Endometrial microvascular endothelial cells (primary cell): ENCODE results near the gene ZMYM2. TPM values are rescaled to one million over a fixed set of nuclear protein-coding genes. Genes with fewer than 3 reads are reported as not detected.

Experiments used
- in situ Hi-C: cut with HindIII; loops from 2 replicates; pipeline ENCODE4 v1.10.0; 2017; ENCODE audit warnings: low sequenced_read_pairs, low pct_unique_long_range_greater_than_20kb; ENCODE audit errors: inconsistent ontology term
- total RNA-seq: library from RNA; depleted of rRNA; stranded (reverse); fragments of >200 nt; gene quantifications from one replicate; pipeline ENCODE4 v1.2.3, GENCODE V29; 2015; ENCODE audit errors: inconsistent ontology term

ZMYM2 gene
- total RNA-seq = 28.2 TPM

GRCh38 chr13:19958155-19959111 lies at the start of gene ZMYM2:
TSS of gene ZMYM2 (plus strand) at chr13:19958727. CDS start at chr13:19993073, 34,346 bp downstream.
- in situ Hi-C loops = loop anchor here (25.0 kb wide), 1 partner anchor 96 kb away; the partner anchor contains the start of gene ZMYM5

GRCh38 chr13:19910336-19911072 lies 48.0 kb upstream of the ZMYM2 start:
- in situ Hi-C loops = no loop called here

GRCh38 chr13:19927117-19927748 lies 31.3 kb upstream of the ZMYM2 start:
- in situ Hi-C loops = no loop called here

GRCh38 chr13:19940106-19940505 lies 18.4 kb upstream of the ZMYM2 start:
- in situ Hi-C loops = no loop called here

- in situ Hi-C loops = loop anchor here (25.0 kb wide), 1 partner anchor 88 kb away; the partner anchor contains the start of gene ZMYM5
These were observed 8.2 kb upstream of the ZMYM2 start for GRCh38 chr13:19950374-19950773.

- in situ Hi-C loops = loop anchor here (25.0 kb wide), 1 partner anchor 91 kb away; the partner anchor contains the start of gene ZMYM5
These were observed 5.7 kb upstream of the ZMYM2 start for GRCh38 chr13:19952850-19953249.

GRCh38 chr13:19955873-19956559 lies 2.5 kb upstream of the ZMYM2 start:
- in situ Hi-C loops = loop anchor here (25.0 kb wide), 1 partner anchor 94 kb away; the partner anchor contains the start of gene ZMYM5

GRCh38 chr13:19957320-19958154 lies 990 bp upstream of the ZMYM2 start:
- in situ Hi-C loops = loop anchor here (25.0 kb wide), 1 partner anchor 95 kb away; the partner anchor contains the start of gene ZMYM5

- in situ Hi-C loops = loop anchor here (25.0 kb wide), 1 partner anchor 97 kb away; the partner anchor contains the start of gene ZMYM5
These were observed 759 bp downstream of the ZMYM2 start for GRCh38 chr13:19959141-19959830.

GRCh38 chr13:19959831-19960652 lies 1.5 kb downstream of the ZMYM2 start:
- in situ Hi-C loops = loop anchor here (25.0 kb wide), 1 partner anchor 98 kb away; the partner anchor contains the start of gene ZMYM5

- in situ Hi-C loops = loop anchor here (25.0 kb wide), 1 partner anchor 98 kb away; the partner anchor contains the start of gene ZMYM5
These were observed 2.1 kb downstream of the ZMYM2 start for GRCh38 chr13:19960653-19960976.

- in situ Hi-C loops = loop anchor here (25.0 kb wide), 1 partner anchor 99 kb away; the partner anchor contains the start of gene ZMYM5
These were observed 3.0 kb downstream of the ZMYM2 start for GRCh38 chr13:19961489-19961888.

- in situ Hi-C loops = loop anchor here (25.0 kb wide), 1 partner anchor 100 kb away; the partner anchor contains the start of gene ZMYM5
These were observed 3.4 kb downstream of the ZMYM2 start for GRCh38 chr13:19961924-19962323.

- in situ Hi-C loops = loop anchor here (25.0 kb wide), 1 partner anchor 101 kb away; the partner anchor contains the start of gene ZMYM5
These were observed 4.4 kb downstream of the ZMYM2 start for GRCh38 chr13:19962894-19963293.

- in situ Hi-C loops = loop anchor here (25.0 kb wide), 1 partner anchor 105 kb away; the partner anchor contains the start of gene ZMYM5
These were observed 9.1 kb downstream of the ZMYM2 start for GRCh38 chr13:19967621-19968020.
